GM21447 (cell line): ENCODE results near the gene HECW1.
A peak's percentile ranks its signal among the peaks of the same experiment; 100 is the strongest.

Experiments
- ATAC-seq: cut with Tn5 transposase; IDR thresholded peaks from one replicate; pipeline ENCODE4 v1.9.1; 2021; ENCODE audit not compliant: unreplicated experiment

HECW1 gene

DNA sequence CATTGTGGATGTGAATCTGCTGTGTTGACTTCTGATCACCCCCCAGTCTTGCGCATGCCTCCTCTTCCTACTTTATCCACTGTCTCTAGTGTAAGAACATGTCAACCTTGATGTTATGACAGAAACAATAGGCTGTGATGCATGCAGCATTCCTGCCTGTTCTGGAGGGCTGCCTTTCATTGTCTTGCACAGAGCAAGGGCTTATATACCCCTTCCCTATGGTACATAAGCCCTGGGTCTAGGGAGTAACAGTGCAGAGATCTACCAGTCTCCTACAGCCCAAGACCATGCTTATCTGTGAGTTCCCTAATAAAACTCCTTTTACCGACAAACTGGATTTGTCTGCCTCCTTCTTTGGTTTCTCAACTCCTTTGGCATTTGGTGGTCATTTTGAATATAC is 293.5 kb downstream of the HECW1 start:
- ATAC-seq, result no peak

DNA sequence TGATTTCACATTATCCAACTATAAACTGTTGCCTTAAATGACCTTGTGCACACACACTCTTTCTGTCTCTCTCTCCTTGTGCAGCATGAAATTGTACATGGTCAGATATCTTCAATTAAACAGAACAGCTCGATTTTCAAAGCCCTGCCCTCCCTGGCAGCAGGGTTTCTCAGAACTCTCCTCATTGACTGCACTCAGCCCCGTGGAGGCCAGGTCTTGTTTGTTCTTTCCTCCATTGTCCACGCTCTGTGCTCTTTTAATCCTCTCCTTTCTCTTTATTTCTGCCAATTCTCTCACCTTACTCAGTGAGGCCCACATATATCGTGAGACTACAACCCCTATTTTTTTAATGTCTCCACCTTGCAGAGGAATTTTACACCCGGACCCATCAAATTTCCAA is 294.5 kb downstream of the HECW1 start:
- no peak for ATAC-seq

GRCh38 chr7:43408981-43409380 is 296.5 kb downstream of the HECW1 start:
- no peak for ATAC-seq

GRCh38 chr7:43417455-43417854 is 305.0 kb downstream of the HECW1 start:
- ATAC-seq, result no peak

DNA sequence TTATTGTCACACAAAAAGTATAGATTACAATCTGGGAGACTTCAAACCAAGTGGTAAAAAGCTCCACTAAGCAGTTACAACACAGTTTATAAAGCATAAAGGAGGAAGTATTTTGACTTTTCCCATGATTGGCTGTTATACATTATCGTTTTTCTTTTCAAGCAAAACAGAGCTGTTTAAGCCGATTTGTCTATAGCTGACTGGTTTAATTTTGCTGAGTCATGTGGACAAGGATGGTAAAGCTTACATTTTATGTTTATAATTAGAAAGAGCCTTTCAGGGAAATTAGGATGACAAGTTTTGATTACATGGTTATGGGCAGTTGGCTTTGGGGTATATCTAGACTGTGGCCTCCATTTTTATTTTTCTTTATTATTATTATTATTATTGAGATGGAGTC is 318.0 kb downstream of the HECW1 start:
- ATAC-seq, result no peak

- ATAC-seq, result no peak
Measured at GRCh38 chr7:43431020-43431595, 318.7 kb downstream of the HECW1 start.

GRCh38 chr7:43433639-43434038 is 321.2 kb downstream of the HECW1 start:
- no peak for ATAC-seq

- ATAC-seq, result no peak
Measured at GRCh38 chr7:43437001-43437400, 324.6 kb downstream of the HECW1 start.

- no peak for ATAC-seq
Measured at GRCh38 chr7:43438897-43439479, 326.5 kb downstream of the HECW1 start.

DNA sequence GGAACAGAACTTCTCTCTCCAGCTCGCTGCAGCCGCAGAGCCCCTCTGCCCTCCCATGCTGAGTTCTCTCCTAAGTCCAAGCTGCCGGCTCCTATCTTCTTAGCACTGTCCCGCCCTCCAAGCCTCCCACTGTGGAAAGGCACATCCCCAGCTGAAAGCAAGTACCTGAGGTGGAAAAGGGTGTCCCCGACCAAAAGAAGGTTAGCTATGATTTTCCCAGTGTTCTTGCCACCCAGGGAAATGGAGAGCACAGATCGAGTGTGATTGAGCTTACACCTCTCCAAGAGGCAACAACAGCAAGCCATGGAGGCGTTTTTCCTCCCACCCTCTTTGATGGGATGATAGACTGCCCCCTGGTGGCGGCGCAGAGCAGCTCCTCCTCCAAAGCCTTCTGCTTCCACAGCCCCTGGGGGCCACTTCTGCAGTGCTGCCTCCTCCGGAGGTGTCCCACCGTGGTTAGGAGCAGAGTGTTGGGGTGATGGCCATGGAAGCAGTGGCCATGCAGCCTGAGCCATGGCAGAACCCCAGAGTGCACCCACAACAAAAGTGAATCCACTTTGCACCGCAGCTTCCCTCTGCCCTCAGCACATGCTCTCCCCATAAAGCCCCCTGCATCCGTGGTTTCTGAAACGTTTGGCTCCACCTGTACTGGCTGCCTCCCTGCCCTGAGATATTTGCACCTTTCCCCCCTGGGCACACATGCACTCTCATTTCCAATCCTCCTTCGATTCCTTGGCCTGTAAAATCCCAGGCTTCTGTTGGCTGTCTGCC is 327.4 kb downstream of the HECW1 start:
- peak; percentile 72 for ATAC-seq

- ATAC-seq, result no peak
Measured at GRCh38 chr7:43441231-43442130, 329.0 kb downstream of the HECW1 start.

DNA sequence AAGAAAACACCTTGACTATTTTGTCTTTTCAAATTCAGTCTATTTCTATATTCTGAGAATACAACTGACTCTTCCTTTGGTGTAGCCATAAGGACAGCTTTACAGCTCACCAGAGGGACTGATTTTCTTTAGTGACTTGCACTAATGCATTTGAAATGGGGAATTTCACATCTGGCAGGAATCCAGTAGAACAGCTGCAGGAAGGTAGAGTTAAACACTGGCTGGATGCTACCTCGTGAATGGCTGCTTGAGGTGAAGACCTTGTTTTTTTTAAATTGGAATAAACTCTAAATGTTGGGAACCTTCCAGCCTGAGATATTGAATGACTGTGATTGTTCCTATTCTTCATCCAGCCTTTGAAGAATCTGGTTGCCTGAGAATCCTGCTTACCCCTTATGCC is 330.9 kb downstream of the HECW1 start:
- ATAC-seq, result no peak

DNA sequence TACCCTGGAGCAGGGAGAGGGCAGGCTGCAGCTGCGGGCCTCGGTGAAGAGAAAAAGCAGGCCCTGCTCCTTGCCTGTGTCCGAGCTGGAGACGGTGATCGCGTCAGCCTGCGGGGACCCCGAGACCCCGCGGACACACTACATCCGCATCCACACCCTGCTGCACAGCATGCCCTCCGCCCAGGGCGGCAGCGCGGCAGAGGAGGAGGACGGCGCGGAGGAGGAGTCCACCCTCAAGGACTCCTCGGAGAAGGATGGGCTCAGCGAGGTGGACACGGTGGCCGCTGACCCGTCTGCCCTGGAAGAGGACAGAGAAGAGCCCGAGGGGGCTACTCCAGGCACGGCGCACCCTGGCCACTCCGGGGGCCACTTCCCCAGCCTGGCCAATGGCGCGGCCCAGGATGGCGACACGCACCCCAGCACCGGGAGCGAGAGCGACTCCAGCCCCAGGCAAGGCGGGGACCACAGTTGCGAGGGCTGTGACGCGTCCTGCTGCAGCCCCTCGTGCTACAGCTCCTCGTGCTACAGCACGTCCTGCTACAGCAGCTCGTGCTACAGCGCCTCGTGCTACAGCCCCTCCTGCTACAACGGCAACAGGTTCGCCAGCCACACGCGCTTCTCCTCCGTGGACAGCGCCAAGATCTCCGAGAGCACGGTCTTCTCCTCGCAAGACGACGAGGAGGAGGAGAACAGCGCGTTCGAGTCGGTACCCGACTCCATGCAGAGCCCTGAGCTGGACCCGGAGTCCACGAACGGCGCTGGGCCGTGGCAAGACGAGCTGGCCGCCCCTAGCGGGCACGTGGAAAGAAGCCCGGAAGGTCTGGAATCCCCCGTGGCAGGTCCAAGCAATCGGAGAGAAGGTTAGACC is 332.5 kb downstream of the HECW1 start:
- no peak for ATAC-seq

GRCh38 chr7:43449577-43449976 is 337.1 kb downstream of the HECW1 start:
- ATAC-seq, result no peak

DNA sequence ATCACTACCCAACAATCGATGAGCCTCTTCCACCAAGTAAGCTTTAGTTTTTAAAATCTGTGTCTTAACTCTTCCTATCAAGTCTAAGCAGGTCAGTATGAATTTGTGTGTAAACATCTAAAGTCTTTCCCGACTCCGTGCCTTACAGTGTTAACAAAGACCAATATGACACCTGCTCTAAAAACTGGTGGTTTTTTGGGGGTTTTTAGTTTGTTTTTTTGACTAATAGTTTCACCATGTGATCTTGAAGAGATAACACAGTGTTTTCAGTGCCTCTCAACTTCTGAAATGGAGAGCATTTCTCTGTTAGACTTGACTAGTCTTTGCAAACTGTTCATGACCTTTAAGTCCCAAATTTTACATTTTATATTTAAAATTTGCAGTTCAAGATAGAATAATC is 338.4 kb downstream of the HECW1 start:
- ATAC-seq, result no peak

GRCh38 chr7:43454936-43455518 is 342.6 kb downstream of the HECW1 start:
- ATAC-seq, result peak; percentile 76

GRCh38 chr7:43456200-43456599 is 343.8 kb downstream of the HECW1 start:
- no peak for ATAC-seq

- ATAC-seq, result no peak
Measured at GRCh38 chr7:43458330-43459018, 346.0 kb downstream of the HECW1 start.

DNA sequence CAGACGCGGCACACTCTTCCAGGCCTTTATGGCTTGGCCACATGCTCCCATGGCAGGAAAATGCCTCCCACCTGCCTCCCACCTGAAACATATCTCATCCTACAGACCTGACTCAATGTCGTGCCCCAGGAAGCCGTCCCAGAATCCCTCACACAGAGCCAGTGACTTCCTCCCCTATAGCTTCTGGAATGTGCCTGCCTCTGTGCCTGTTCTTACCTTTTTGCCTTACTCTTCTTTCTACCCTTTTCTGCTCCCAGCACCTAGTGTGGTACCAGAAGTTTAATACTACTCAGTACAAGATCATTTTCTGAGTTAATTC is 346.5 kb downstream of the HECW1 start:
- no peak for ATAC-seq
